ENCODE results near the gene REPS2. TPM values are rescaled to one million over a fixed set of nuclear protein-coding genes. Genes with fewer than 3 reads are reported as not detected.

Gene REPS2
- total RNA-seq, 4 donors from 2014 or later, result 10.8 to 37.0 (median 17.5) TPM

DNA sequence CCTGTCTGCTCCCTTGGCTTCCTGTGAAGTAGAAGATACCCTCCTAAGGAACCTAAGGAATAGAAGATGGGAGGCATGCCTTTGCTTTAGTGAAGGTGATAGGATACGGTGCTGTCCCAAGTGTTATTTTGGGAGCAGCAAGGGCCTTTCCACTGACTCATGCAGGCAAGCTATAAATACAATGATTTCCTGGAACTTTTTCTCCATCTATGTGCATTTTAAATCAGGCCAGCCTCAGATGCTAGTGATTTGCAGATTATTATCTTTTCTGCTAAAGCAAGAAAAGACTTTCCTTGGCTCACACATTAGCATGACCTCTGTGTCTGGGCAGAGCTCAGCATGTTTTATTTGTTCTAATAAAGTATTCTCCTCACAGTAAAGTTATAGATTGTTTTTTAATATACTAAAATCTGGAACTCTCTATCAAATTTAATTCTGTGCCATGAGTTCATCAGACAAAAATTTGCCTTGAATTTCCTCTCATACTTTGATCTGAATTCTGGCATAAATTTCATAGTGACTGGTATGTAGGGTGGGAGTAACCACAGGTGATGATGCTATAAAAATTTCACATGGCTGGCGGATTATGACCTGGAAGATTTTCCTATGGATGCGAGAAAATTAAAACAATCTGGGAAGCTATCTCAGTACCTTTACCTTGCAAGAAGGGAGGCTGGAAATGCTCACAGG is 131.7 kb downstream of the REPS2 start:
- H3K4me3 ChIP-seq, result no peak overlapping the region
- 66% methylated on average over 3 of the region's 3 CpGs; no CpG with 5 or more reads in 1 of the 2 donors for WGBS, 2 donors (ENCODE audit: low coverage in 1 of 2)
- in situ Hi-C loops (cut with MboI; ENCODE audit: low pct_ligation_motif_present in 1 of 4, low pct_unique_long_range_greater_than_20kb in 1 of 4, low sequenced_read_pairs in 3 of 4) (no loop called here), intact Hi-C loops (cut with DNase I; ENCODE audit: low total_unique reads) (no loop called here)
- no peaks in the 10 kb centered on the region for H3K27me3 ChIP-seq
- no peaks in the 10 kb centered on the region for H3K36me3 ChIP-seq
- TF ChIP-seq POLR2A (IDR thresholded peaks at IDR 0.05), result no peak
- TF ChIP-seq, protein P1, sequence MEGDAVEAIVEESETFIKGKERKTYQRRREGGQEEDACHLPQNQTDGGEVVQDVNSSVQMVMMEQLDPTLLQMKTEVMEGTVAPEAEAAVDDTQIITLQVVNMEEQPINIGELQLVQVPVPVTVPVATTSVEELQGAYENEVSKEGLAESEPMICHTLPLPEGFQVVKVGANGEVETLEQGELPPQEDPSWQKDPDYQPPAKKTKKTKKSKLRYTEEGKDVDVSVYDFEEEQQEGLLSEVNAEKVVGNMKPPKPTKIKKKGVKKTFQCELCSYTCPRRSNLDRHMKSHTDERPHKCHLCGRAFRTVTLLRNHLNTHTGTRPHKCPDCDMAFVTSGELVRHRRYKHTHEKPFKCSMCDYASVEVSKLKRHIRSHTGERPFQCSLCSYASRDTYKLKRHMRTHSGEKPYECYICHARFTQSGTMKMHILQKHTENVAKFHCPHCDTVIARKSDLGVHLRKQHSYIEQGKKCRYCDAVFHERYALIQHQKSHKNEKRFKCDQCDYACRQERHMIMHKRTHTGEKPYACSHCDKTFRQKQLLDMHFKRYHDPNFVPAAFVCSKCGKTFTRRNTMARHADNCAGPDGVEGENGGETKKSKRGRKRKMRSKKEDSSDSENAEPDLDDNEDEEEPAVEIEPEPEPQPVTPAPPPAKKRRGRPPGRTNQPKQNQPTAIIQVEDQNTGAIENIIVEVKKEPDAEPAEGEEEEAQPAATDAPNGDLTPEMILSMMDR (IDR thresholded peaks at IDR 0.05), result no peak
- H3K9me3 ChIP-seq, result no peaks in the 10 kb centered on the region
- no peak for DNase-seq
- H3K4me1 ChIP-seq, result peaks cover 0 to 3% (median 0%) of the 10 kb centered on the region in 4 donors
- H3K27ac ChIP-seq, result no peak overlapping the region

- in situ Hi-C loops (cut with MboI; ENCODE audit: low pct_ligation_motif_present in 1 of 4, low pct_unique_long_range_greater_than_20kb in 1 of 4, low sequenced_read_pairs in 3 of 4), result no loop called here
- 74% methylated on average over 3 of the region's 3 CpGs; no CpG with 5 or more reads in 1 of the 2 donors for WGBS, 2 donors (ENCODE audit: low coverage in 1 of 2)
- peaks cover 0 to 3% (median 0%) of the 10 kb centered on the region in 4 donors for H3K4me1 ChIP-seq
- intact Hi-C loops (cut with DNase I; ENCODE audit: low total_unique reads), result no loop called here
- H3K36me3 ChIP-seq, result no peaks in the 10 kb centered on the region
- no peak overlapping the region for H3K27ac ChIP-seq
- TF ChIP-seq POLR2AphosphoS5 (IDR thresholded peaks at IDR 0.05), result peak in 1 of 3 donors; percentile 15
- no peak for TF ChIP-seq POLR2A (IDR thresholded peaks at IDR 0.05)
- no peak for DNase-seq
- H3K9me3 ChIP-seq, result no peaks in the 10 kb centered on the region
- no peak overlapping the region for H3K4me3 ChIP-seq
- H3K27me3 ChIP-seq, result no peaks in the 10 kb centered on the region
Measured at GRCh38 chrX:17081511-17081910, 135.1 kb downstream of the REPS2 start.

- H3K36me3 ChIP-seq, result no peaks in the 10 kb centered on the region
- no peaks in the 10 kb centered on the region for H3K9me3 ChIP-seq
- in situ Hi-C loops (cut with MboI; ENCODE audit: low pct_ligation_motif_present in 1 of 4, low pct_unique_long_range_greater_than_20kb in 1 of 4, low sequenced_read_pairs in 3 of 4), result no loop called here
- intact Hi-C loops (cut with DNase I; ENCODE audit: low total_unique reads), result no loop called here
- WGBS, 2 donors (ENCODE audit: low coverage in 1 of 2), result 58% methylated on average over 2 of the region's 2 CpGs; no CpG with 5 or more reads in 1 of the 2 donors
- TF ChIP-seq, protein P1 (IDR thresholded peaks at IDR 0.05), result no peak
- TF ChIP-seq POLR2A (IDR thresholded peaks at IDR 0.05), result no peak
- no peak for TF ChIP-seq EP300 (IDR thresholded peaks at IDR 0.05; ENCODE audit: low read depth)
- TF ChIP-seq POLR2AphosphoS5 (IDR thresholded peaks at IDR 0.05), result no peak
- H3K27me3 ChIP-seq, result no peaks in the 10 kb centered on the region
- no peak overlapping the region for H3K4me3 ChIP-seq
- peaks cover 0 to 3% (median 0%) of the 10 kb centered on the region in 4 donors for H3K4me1 ChIP-seq
- H3K27ac ChIP-seq, result no peak overlapping the region
- DNase-seq, result no peak
Measured at GRCh38 chrX:17081968-17082367, 135.5 kb downstream of the REPS2 start.

- intact Hi-C loops (cut with DNase I; ENCODE audit: low total_unique reads), result no loop called here
- no peak for DNase-seq
- no peaks in the 10 kb centered on the region for H3K36me3 ChIP-seq
Measured at GRCh38 chrX:17082831-17083230, 136.4 kb downstream of the REPS2 start.

More at GRCh38 chrX:17082831-17083230, 136.4 kb downstream of the REPS2 start:
- Histone ChIP-seq H3K9me3 (no peaks in the 10 kb centered on the region), H3K27ac (no peak overlapping the region), H3K27me3 (no peaks in the 10 kb centered on the region), H3K4me1 (peaks cover 0 to 3% (median 0%) of the 10 kb centered on the region in 4 donors), H3K4me3 (no peak overlapping the region)
- 46% methylated on average over 7 of the region's 7 CpGs; no CpG with 5 or more reads in 1 of the 2 donors for WGBS, 2 donors (ENCODE audit: low coverage in 1 of 2)
- in situ Hi-C loops (cut with MboI; ENCODE audit: low pct_ligation_motif_present in 1 of 4, low pct_unique_long_range_greater_than_20kb in 1 of 4, low sequenced_read_pairs in 3 of 4), result no loop called here
- TF ChIP-seq EP300 (IDR thresholded peaks at IDR 0.05; ENCODE audit: low read depth) (no peak), POLR2A (IDR thresholded peaks at IDR 0.05) (no peak), POLR2AphosphoS5 (IDR thresholded peaks at IDR 0.05) (no peak)
- TF ChIP-seq, protein P1 (IDR thresholded peaks at IDR 0.05), result no peak

Measured in transverse colon (tissue), 4 donors.